Gastroesophageal sphincter (tissue), 3 donors: Measurements from ENCODE around the gene GDF7.

Experiments
- EP300 ChIP-seq: sonication (generic); formaldehyde crosslinking; IDR thresholded peaks from one replicate; pipeline ENCODE4 v1.6.1; 2017; ENCODE audit warnings: antibody characterized with exemption, mild to moderate bottlenecking
- POLR2A ChIP-seq, 2 donors: fragments of 450-650 bp; IDR thresholded peaks; one replicate each; pipeline ENCODE4 v1.6.1; 2017; ENCODE audit warnings: antibody characterized with exemption in 2 of 2, mild to moderate bottlenecking in 2 of 2, moderate library complexity in 1 of 2
- TF ChIP-seq, protein P1 (sequence below), 4 experiments: fragments of 200-600 bp in 2 of 4; fragments of 450-650 bp in 2 of 4; sonication (generic) in 1 of 4; IDR thresholded peaks; one replicate each; pipeline ENCODE4 v1.5.1; 2017 to 2019; ENCODE audit warnings: antibody characterized with exemption in 4 of 4, mild to moderate bottlenecking in 2 of 4, moderate library complexity in 2 of 4

DNA sequence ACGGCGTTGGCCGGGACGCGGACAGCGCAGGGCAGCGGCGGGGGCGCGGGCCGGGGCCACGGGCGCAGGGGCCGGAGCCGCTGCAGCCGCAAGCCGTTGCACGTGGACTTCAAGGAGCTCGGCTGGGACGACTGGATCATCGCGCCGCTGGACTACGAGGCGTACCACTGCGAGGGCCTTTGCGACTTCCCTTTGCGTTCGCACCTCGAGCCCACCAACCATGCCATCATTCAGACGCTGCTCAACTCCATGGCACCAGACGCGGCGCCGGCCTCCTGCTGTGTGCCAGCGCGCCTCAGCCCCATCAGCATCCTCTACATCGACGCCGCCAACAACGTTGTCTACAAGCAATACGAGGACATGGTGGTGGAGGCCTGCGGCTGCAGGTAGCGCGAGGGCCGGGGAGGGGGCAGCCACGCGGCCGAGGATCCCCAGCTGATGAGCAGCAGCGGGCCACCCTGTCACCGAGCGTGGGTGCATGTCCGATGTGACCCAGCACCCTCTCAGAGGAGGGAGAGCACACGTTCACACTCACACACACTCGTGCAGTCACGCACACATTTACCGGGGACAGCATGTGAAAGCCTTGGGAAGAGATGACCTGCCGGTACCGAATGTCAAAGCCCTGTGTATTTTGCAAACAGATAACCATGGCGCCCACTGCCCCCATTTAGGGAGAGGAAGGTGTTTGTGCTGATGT is 4.2 kb downstream of the GDF7 start:
- TF ChIP-seq, protein P1, sequence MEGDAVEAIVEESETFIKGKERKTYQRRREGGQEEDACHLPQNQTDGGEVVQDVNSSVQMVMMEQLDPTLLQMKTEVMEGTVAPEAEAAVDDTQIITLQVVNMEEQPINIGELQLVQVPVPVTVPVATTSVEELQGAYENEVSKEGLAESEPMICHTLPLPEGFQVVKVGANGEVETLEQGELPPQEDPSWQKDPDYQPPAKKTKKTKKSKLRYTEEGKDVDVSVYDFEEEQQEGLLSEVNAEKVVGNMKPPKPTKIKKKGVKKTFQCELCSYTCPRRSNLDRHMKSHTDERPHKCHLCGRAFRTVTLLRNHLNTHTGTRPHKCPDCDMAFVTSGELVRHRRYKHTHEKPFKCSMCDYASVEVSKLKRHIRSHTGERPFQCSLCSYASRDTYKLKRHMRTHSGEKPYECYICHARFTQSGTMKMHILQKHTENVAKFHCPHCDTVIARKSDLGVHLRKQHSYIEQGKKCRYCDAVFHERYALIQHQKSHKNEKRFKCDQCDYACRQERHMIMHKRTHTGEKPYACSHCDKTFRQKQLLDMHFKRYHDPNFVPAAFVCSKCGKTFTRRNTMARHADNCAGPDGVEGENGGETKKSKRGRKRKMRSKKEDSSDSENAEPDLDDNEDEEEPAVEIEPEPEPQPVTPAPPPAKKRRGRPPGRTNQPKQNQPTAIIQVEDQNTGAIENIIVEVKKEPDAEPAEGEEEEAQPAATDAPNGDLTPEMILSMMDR (IDR thresholded peaks at IDR 0.05) = no peak
- no peak for TF ChIP-seq POLR2A (IDR thresholded peaks at IDR 0.05)
- no peak for TF ChIP-seq EP300
